IPS-20b (cell line): ENCODE data around the gene EPHA4.

Source experiments
- H3K27ac ChIP-seq: one replicate; pipeline ENCODE4 v1.5.1; 2013; ENCODE audit warnings: low read length
- H3K27me3 ChIP-seq: 2 replicates; pipeline ENCODE4 v1.6.1; 2013; ENCODE audit warnings: mild to moderate bottlenecking, low read length, inconsistent platforms; ENCODE audit not compliant: insufficient read depth
- H3K36me3 ChIP-seq: 2 replicates; pipeline ENCODE4 v1.6.1; 2013; ENCODE audit warnings: low read depth, mild to moderate bottlenecking, inconsistent platforms, low read length, moderate library complexity; ENCODE audit not compliant: insufficient read depth
- H3K4me1 ChIP-seq: 2 replicates; pipeline ENCODE4 v1.6.1; 2013; ENCODE audit warnings: mild to moderate bottlenecking, control low read depth, inconsistent platforms, low read length, moderate library complexity; ENCODE audit not compliant: insufficient read depth
- H3K4me3 ChIP-seq: 2 replicates; pipeline ENCODE4 v1.5.1; 2013; ENCODE audit warnings: mild to moderate bottlenecking, low read length, inconsistent platforms
- H3K9ac ChIP-seq: 2 replicates; pipeline ENCODE4 v1.6.1; 2013; ENCODE audit warnings: low read depth, mild to moderate bottlenecking, inconsistent platforms, low read length, moderate library complexity
- H3K9me3 ChIP-seq: 2 replicates; pipeline ENCODE4 v1.6.1; 2013; ENCODE audit warnings: mild to moderate bottlenecking, low read depth, low read length, inconsistent platforms; ENCODE audit not compliant: insufficient read depth

The EPHA4 gene

DNA sequence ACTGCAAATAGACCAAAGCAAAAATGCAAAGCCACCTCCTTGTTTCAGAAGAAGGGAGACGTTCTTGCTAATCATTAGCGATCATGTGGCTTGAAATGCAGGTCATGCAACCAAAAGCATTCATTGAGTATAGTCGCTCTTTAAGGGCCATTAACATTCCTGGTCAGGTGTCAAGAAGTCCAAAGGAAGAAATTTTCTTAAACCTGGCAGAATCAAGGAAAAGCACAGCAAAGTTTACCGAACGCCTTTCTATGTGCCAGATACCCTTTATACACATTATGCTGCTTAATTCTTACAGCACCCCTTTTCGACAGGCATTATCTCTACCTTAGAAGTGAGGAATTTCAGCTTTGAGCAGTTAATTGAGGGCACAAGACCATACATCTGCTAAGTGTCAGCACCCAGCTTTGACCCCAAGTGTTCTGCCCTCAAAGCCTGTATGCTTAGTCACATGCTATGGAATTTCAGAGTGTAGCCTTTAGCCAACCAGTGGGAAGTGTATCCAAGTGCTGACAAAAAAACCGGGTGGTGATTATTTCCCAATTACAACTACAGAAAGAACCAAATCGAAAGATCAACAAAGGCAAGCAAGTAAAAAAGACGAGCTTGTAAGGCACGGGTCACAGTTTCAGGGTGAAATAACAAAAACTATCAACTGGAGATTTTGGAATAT lies 70.8 kb downstream of the EPHA4 start:
- peaks cover 10% of the 10 kb centered on the region; the same call in 1 of the 2 replicates for H3K4me1 ChIP-seq
- no peaks in the 10 kb centered on the region for H3K36me3 ChIP-seq
- no peak overlapping the region for H3K27ac ChIP-seq
- no peak overlapping the region for H3K9ac ChIP-seq
- no peaks in the 10 kb centered on the region for H3K27me3 ChIP-seq
- H3K4me3 ChIP-seq = no peak overlapping the region
- no peaks in the 10 kb centered on the region for H3K9me3 ChIP-seq

DNA sequence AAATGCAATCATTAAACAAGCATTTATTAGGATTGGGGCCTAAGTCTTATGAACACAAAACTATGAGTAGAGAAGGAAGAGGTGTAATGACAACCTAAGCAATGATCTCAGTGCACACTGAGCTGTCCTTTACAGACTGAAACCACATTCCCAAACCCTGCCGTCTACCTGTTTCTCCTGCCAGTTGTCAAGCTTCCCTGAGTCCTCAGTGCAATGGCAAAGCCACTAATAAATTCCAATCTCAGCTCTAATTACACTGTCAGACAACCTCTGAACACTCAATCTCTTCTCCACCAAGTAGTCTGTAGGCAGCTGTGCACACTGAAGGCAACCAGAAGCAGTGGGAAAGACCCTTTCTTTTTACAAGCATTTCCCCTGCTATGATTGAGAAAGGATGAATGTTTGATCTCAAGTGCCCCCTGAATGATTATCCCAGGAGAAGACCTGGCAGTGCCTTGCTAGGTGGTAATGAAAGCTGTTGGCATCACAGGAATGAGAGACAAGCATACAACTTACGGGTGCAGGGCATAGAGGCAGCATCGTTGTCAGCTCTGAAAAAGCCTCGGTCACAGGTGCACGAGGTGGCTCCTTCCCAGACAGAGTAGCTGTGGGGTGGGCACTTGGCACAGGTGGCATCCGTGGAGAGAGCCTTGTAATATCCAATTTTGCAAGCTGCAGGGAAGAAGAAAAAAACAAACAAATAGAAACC lies 71.4 kb downstream of the EPHA4 start:
- H3K9me3 ChIP-seq = no peaks in the 10 kb centered on the region
- no peak overlapping the region for H3K9ac ChIP-seq
- H3K27me3 ChIP-seq = no peaks in the 10 kb centered on the region
- H3K27ac ChIP-seq = no peak overlapping the region
- H3K4me3 ChIP-seq = no peak overlapping the region
- no peaks in the 10 kb centered on the region for H3K36me3 ChIP-seq
- H3K4me1 ChIP-seq = peaks cover 11% of the 10 kb centered on the region

DNA sequence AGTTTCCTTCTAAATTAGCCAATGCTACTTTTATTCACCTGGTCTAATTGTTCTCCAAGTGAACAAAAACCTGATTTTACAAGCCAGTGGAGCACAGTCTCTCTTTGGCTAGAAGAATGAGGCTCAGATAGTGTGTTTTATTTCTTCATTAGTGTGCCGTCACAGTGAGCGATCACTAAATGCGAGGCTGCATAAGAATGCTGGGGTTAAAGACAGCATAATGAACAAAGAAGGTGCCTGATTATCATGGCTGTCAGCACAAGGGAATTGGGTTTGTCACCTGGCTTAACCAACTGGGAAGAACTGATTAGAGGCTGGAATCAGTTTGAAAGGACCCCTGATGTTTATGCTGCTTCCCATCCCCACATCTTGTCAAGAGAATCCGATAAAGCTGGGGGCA lies 76.4 kb downstream of the EPHA4 start:
- Histone ChIP-seq H3K27me3 (no peaks in the 10 kb centered on the region), H3K4me3 (no peak overlapping the region), H3K9ac (no peak overlapping the region), H3K4me1 (peaks cover 7% of the 10 kb centered on the region; the same call in 1 of the 2 replicates), H3K36me3 (no peaks in the 10 kb centered on the region), H3K27ac (no peak overlapping the region), H3K9me3 (no peaks in the 10 kb centered on the region)

DNA sequence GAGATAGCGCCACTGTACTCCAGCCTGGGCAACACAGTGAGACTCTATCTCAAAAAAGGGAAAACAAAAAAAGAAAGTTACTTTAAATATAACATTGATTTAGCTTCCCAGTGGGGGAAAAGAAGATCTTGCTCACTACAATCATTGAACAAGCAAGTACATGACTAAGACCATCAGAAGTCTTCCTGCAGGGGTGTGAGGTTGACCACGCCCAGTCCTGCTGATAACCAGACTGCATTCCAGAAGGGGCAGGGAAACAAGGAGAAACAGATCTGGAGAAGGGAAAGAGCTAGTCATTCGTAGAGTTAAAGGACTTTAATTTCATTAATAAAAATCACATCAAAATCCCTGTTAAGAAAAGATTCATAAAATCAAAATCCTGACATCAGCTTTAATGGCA lies 77.5 kb downstream of the EPHA4 start:
- Histone ChIP-seq H3K9ac (no peak overlapping the region), H3K4me1 (peaks cover 7% of the 10 kb centered on the region; the same call in 1 of the 2 replicates), H3K27me3 (no peaks in the 10 kb centered on the region), H3K9me3 (no peaks in the 10 kb centered on the region), H3K36me3 (no peaks in the 10 kb centered on the region), H3K27ac (no peak overlapping the region), H3K4me3 (no peak overlapping the region)

DNA sequence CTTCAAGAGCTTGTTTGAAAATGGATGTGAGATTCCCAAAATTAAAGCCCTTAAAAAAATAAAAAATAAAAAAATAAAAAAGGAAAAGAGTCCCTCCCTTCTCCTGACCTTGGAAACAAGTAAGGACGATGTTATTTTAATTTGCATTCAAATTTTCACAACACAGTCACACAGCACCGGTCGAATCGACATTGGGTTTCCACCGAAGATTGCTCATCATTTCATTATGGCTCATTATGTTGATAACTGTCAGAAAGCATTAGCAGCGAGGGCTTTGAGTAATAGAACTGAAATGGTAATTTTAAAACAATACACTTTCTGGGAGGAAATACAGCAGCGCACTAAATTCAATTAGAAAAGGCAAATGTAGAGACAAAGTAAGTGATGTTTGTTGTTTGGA lies 78.7 kb downstream of the EPHA4 start:
- Histone ChIP-seq H3K27me3 (no peaks in the 10 kb centered on the region), H3K9me3 (no peaks in the 10 kb centered on the region), H3K4me1 (peaks cover 7% of the 10 kb centered on the region; the same call in 1 of the 2 replicates), H3K9ac (no peak overlapping the region), H3K4me3 (no peak overlapping the region), H3K27ac (no peak overlapping the region), H3K36me3 (no peaks in the 10 kb centered on the region)

DNA sequence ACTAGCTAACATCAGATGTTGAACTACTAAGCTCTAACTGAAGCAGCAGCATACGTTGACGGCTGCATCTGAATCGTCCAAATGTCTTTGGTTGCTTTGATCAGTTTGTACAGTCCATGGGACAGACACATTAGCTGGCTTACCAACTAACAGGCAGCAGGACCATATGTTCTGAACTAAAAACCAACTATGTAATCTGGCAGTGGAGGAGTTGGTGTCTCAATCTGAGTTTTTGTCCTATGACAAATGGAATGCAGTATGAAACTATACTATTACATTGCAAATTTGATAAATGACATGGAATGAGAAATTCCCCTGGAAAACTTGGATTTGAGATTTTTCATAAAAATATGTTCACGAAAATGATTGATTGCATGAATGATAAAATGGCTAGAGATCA lies 79.5 kb downstream of the EPHA4 start:
- Histone ChIP-seq H3K4me3 (no peak overlapping the region), H3K27me3 (no peaks in the 10 kb centered on the region), H3K27ac (no peak overlapping the region), H3K36me3 (no peaks in the 10 kb centered on the region), H3K9ac (no peak overlapping the region), H3K9me3 (no peaks in the 10 kb centered on the region), H3K4me1 (peaks cover 7% of the 10 kb centered on the region; the same call in 1 of the 2 replicates)

DNA sequence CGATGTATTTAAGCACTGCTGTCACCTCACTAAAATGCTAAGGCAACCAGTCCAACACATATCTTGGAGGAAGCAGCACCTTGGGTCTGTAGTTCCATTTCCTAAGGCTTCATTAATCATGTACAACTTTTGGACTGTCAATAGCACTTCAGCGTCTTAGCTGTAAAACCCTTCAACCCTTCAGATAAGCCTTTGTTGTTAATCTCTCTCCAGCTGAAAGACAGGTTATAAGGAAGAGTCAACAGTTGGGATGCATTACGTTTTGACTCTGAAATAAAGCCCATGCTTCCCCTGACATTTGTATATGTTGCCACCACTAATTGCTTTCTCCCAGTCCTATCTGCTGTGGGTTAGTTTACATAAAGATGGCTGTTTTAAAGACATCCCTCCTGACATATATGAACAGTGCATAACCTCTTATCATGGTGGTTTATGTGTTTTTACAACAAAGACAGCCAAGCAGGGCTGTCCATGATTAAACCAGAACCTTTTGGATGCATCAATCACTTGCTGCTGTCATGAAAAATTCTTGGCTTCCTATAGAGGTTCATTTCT lies 81.5 kb downstream of the EPHA4 start:
- H3K9me3 ChIP-seq = no peaks in the 10 kb centered on the region
- no peak overlapping the region for H3K27ac ChIP-seq
- H3K36me3 ChIP-seq = no peaks in the 10 kb centered on the region
- H3K4me3 ChIP-seq = no peak overlapping the region
- H3K9ac ChIP-seq = no peak overlapping the region
- H3K27me3 ChIP-seq = no peaks in the 10 kb centered on the region
- peaks cover 5% of the 10 kb centered on the region; the same call in 1 of the 2 replicates for H3K4me1 ChIP-seq

DNA sequence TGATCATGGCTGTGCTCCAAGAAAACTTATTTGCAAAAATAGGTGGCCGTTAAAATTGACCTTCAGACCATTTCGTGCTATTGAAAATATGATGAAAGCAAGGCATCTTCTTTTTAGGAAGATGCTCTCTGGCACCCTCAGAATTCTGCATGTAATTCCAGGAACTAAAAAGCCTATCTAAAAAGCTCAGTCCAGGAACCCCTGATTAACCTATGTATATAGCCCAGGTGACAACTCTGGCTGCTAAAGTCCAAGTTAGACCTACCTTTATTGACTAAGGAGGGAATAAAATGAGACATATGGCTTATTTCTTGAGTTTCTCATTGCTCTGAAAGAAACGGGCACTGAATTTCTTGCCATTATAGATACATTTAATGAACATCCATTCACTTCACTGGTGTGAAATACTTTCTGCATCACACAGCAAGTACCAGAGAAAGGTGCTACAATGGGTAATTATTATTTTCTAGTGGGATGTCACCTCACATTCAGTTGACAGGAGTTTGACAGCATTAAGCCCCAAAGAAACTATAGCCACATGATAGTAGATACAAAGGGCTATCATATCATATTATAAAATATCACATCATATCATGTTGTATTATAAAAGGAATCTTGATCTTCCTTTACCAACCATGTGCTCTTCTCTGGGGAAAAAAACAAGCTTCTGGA lies 83.8 kb downstream of the EPHA4 start:
- H3K27me3 ChIP-seq = no peaks in the 10 kb centered on the region
- H3K4me3 ChIP-seq = no peak overlapping the region
- H3K36me3 ChIP-seq = no peaks in the 10 kb centered on the region
- H3K9me3 ChIP-seq = no peaks in the 10 kb centered on the region
- no peak overlapping the region for H3K27ac ChIP-seq
- no peaks in the 10 kb centered on the region for H3K4me1 ChIP-seq
- no peak overlapping the region for H3K9ac ChIP-seq

DNA sequence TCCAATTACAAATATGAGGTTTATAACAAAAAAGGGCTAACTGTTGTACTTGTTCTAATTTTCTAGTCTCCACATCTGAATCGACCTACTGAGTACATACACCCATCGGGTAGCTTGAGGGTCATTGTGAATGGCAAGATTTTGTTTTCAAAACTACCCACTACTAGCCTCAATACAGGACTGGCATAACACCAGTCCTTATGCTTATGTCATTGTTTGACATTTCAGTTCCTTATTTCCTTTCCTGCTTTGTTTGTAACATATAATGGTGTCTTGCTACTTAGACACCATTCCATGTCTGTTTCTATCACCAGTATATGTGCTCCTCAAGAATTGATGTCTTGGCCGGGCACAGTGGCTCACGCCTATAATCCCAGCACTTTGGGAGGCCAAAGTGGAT lies 86.0 kb downstream of the EPHA4 start:
- no peak overlapping the region for H3K27ac ChIP-seq
- H3K27me3 ChIP-seq = no peaks in the 10 kb centered on the region
- no peaks in the 10 kb centered on the region for H3K36me3 ChIP-seq
- H3K9ac ChIP-seq = no peak overlapping the region
- no peaks in the 10 kb centered on the region for H3K9me3 ChIP-seq
- no peak overlapping the region for H3K4me3 ChIP-seq
- no peaks in the 10 kb centered on the region for H3K4me1 ChIP-seq

DNA sequence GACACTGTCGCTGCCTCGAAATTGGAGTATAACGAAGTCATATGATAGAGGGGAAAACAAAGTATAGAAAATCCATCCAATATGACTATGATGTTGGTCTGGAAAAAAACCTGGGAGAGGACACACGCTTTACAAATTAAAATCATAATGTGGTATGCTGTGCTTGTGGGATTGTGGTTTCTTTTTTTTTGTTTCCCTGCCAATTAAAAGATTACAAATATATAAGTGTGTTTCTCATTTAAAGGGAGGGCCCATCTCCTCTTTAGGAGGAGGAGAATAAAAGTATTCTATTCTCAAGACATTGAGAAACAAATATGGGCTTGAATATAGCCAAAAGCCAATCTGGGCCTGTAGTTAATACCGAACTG lies 86.6 kb downstream of the EPHA4 start:
- no peak overlapping the region for H3K9ac ChIP-seq
- H3K27ac ChIP-seq = no peak overlapping the region
- H3K9me3 ChIP-seq = no peaks in the 10 kb centered on the region
- no peak overlapping the region for H3K4me3 ChIP-seq
- no peaks in the 10 kb centered on the region for H3K36me3 ChIP-seq
- no peaks in the 10 kb centered on the region for H3K4me1 ChIP-seq
- H3K27me3 ChIP-seq = no peaks in the 10 kb centered on the region

DNA sequence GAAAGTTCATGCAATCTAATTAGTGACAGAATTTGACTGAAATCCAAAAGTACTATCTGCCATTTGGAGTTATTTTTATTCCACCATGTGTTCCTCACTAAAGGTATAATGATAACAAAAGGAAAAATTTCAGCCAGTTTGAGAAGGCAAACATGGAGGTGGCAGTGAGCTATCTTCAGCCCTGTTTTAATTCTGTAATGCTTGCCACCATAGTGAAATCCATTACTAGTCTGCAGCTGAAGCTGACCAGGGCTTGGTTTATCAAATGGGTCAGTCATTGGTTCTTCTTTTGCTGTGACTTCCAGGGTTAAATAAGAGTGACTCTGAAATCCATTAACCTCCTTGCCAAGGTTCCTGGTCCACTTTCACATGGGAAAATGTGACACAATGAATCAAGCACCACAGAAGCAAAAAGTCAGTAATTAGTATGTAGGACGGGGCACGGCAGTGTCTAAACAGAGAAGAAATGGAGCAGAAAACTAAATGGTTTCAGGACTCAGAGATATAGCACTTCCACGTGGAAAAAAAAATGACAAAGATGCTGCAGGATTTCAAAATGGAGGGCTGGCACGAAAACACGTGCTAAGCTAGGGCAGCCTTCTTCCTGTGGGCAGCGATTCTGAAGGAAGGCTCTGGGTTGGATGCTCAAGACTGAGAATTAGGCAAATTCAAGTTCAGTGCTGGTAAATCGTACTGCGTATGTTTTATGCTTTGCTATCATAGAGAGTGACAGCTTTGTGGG lies 87.2 kb downstream of the EPHA4 start:
- H3K4me1 ChIP-seq = no peaks in the 10 kb centered on the region
- no peaks in the 10 kb centered on the region for H3K9me3 ChIP-seq
- H3K27ac ChIP-seq = no peak overlapping the region
- H3K36me3 ChIP-seq = no peaks in the 10 kb centered on the region
- no peaks in the 10 kb centered on the region for H3K27me3 ChIP-seq
- no peak overlapping the region for H3K9ac ChIP-seq
- no peak overlapping the region for H3K4me3 ChIP-seq
